H1 (cell line): ENCODE data around the gene TSGA10.

Experiments
- CREB1 ChIP-seq: IDR thresholded peaks from 2 replicates; pipeline ENCODE4 v1.6.1; 2012; ENCODE audit warnings: inconsistent platforms
- CTCF ChIP-seq, 3 experiments: IDR thresholded peaks; 1 replicate in 2 of 3; 2 replicates in 1 of 3; pipeline versions ENCODE4 v1.5.1 to v1.6.1; 2011; ENCODE audit warnings: low read length in 3 of 3, mild to moderate bottlenecking in 3 of 3, inconsistent platforms in 2 of 3, low read depth in 1 of 3, moderate library complexity in 1 of 3; ENCODE audit not compliant: insufficient read depth in 1 of 3; ENCODE audit errors: control extremely low read depth in 1 of 3
- EGR1 ChIP-seq: IDR thresholded peaks from 2 replicates; pipeline ENCODE4 v1.6.1; 2011; ENCODE audit warnings: low read depth, low read length, borderline replicate concordance
- EP300 ChIP-seq, 2 experiments: IDR thresholded peaks; 1 replicate in 1 of 2; 2 replicates in 1 of 2; pipeline ENCODE4 v1.6.1; 2011 to 2012; ENCODE audit warnings: low read depth in 2 of 2, low read length in 2 of 2, mild to moderate bottlenecking in 2 of 2, borderline replicate concordance in 1 of 2, inconsistent platforms in 1 of 2, moderate library complexity in 1 of 2
- EZH2 ChIP-seq: fragments of 200-600 bp; sonication (generic); IDR thresholded peaks from 2 replicates; pipeline ENCODE4 v1.7.1; 2012; ENCODE audit warnings: low read depth, mild to moderate bottlenecking, moderate library complexity, low read length, inconsistent platforms; ENCODE audit not compliant: severe bottlenecking
- JUND ChIP-seq: IDR thresholded peaks from 2 replicates; pipeline ENCODE4 v1.6.1; 2011; ENCODE audit warnings: mild to moderate bottlenecking, improper control_type of control experiment, low read length
- KDM1A ChIP-seq: fragments of 200-600, 300-600 bp; sonication (generic); IDR thresholded peaks from 2 replicates; pipeline ENCODE4 v1.7.1; 2016; ENCODE audit warnings: mild to moderate bottlenecking, low read length, borderline replicate concordance
- POLR2A ChIP-seq, 2 experiments: IDR thresholded peaks; 1 replicate in 1 of 2; 2 replicates in 1 of 2; pipeline ENCODE4 v1.6.1; 2011; ENCODE audit warnings: low read depth in 2 of 2, low read length in 2 of 2, mild to moderate bottlenecking in 2 of 2; ENCODE audit errors: control extremely low read depth in 1 of 2
- POLR2AphosphoS5 ChIP-seq: IDR thresholded peaks from 2 replicates; pipeline ENCODE4 v1.6.1; 2011; ENCODE audit warnings: low read depth, low read length
- TAF1 ChIP-seq: IDR thresholded peaks from 2 replicates; pipeline ENCODE4 v1.6.1; 2011; ENCODE audit warnings: mild to moderate bottlenecking, low read depth, low read length
- TCF12 ChIP-seq: IDR thresholded peaks from 2 replicates; pipeline ENCODE4 v1.6.1; 2011; ENCODE audit warnings: low read depth, mild to moderate bottlenecking, low read length
- YY1 ChIP-seq: IDR thresholded peaks from 2 replicates; pipeline ENCODE4 v1.6.1; 2011; ENCODE audit warnings: low read depth, mild to moderate bottlenecking, low read length

GRCh38 chr2:99000708-99001107 lies 154.0 kb downstream of the TSGA10 start:
- TF ChIP-seq TAF1 (no peak), CTCF (IDR thresholded peaks at IDR 0.05; ENCODE audit: control extremely low read depth in 1 of 3, insufficient read depth in 1 of 3, low read depth in 1 of 3, low read length in 3 of 3) (no peak), JUND (no peak), POLR2AphosphoS5 (no peak), EZH2 (no peak), KDM1A (no peak), TCF12 (no peak), YY1 (no peak), CREB1 (no peak), POLR2A (IDR thresholded peaks at IDR 0.05; ENCODE audit: control extremely low read depth in 1 of 2, low read depth in 2 of 2, low read length in 2 of 2) (no peak), EP300 (IDR thresholded peaks at IDR 0.05; ENCODE audit: borderline replicate concordance in 1 of 2, low read depth in 2 of 2, low read length in 2 of 2) (no peak), EGR1 (no peak)
